HepG2 (cell line): ENCODE results near the gene EMID1. TPM values are rescaled to one million over a fixed set of nuclear protein-coding genes. Genes with fewer than 3 reads are reported as not detected.

Experiments used
- ELF3 ChIP-seq: IDR thresholded peaks from 2 replicates; pipeline ENCODE4 v1.6.1; 2016; ENCODE audit warnings: missing genetic modification reagents, missing compliant biosample characterization
- FOXO4 ChIP-seq: sonication (generic); formaldehyde crosslinking; conservative IDR thresholded peaks from 2 replicates; pipeline ENCODE4 v1.8.1; 2023; ENCODE audit warnings: missing genetic modification reagents
- HDAC2 ChIP-seq: sonication (generic); formaldehyde crosslinking; IDR thresholded peaks from 2 replicates; pipeline ENCODE4 v1.4.0; 2020; ENCODE audit warnings: missing genetic modification reagents
- PAX8 ChIP-seq: sonication (generic); formaldehyde crosslinking; IDR thresholded peaks from 2 replicates; pipeline ENCODE4 v1.8.0; 2022; ENCODE audit warnings: mild to moderate bottlenecking, missing genetic modification reagents, borderline replicate concordance
- PBX3 ChIP-seq: sonication (generic); formaldehyde crosslinking; IDR thresholded peaks from 2 replicates; pipeline ENCODE4 v1.8.1; 2023; ENCODE audit warnings: missing genetic modification reagents, inconsistent platforms, borderline replicate concordance
- TBX2 ChIP-seq: sonication (generic); formaldehyde crosslinking; IDR thresholded peaks from 2 replicates; pipeline ENCODE4 v1.5.0; 2020; ENCODE audit warnings: missing genetic modification reagents, mild to moderate bottlenecking, borderline replicate concordance
- ZBTB21 ChIP-seq: sonication (generic); formaldehyde crosslinking; IDR thresholded peaks from 2 replicates; pipeline ENCODE4 v1.4.0; 2020; ENCODE audit warnings: missing genetic modification reagents
- ZBTB49 ChIP-seq: sonication (generic); formaldehyde crosslinking; IDR thresholded peaks from 2 replicates; pipeline ENCODE4 v1.4.0; 2020; ENCODE audit warnings: missing genetic modification reagents, borderline replicate concordance
- ZMAT5 ChIP-seq: sonication (generic); formaldehyde crosslinking; IDR thresholded peaks from 2 replicates; pipeline ENCODE4 v1.5.0; 2020; ENCODE audit warnings: mild to moderate bottlenecking, low read depth, missing genetic modification reagents, borderline replicate concordance
- ZNF207 ChIP-seq: fragments of 450-650 bp; IDR thresholded peaks from 2 replicates; pipeline ENCODE4 v1.6.1; 2016; ENCODE audit warnings: antibody characterized with exemption, borderline replicate concordance
- ZNF646 ChIP-seq: sonication (generic); formaldehyde crosslinking; IDR thresholded peaks from 2 replicates; pipeline ENCODE4 v1.9.0; 2021; ENCODE audit warnings: mild to moderate bottlenecking, missing genetic modification reagents
- polyA plus RNA-seq, 8 experiments: library from polyadenylated mRNA; depleted of rRNA in 3 of 8; stranded (reverse) in 7 of 8; unstranded in 1 of 8; fragments of >200 nt; fragmentation: Illumina TruSeq in 4 of 8; extraction: Trizol in 4 of 8; gene quantifications; 2 replicates each; pipeline versions ENCODE4 v1.2.1 to v1.2.3, GENCODE V29; 2011 to 2016; ENCODE audit warnings: low read depth in 4 of 8, missing spikeins in 1 of 8, mixed read lengths in 1 of 8; ENCODE audit not compliant: insufficient read depth in 1 of 8
- total RNA-seq, 5 experiments: library from RNA; depleted of rRNA; stranded (reverse); fragments of >200 nt; fragmentation: Illumina TruSeq; extraction: Trizol; gene quantifications; 2 replicates each; pipeline ENCODE4 v1.2.3, GENCODE V29; 2016; ENCODE audit warnings: low read depth in 1 of 5
- TF ChIP-seq, protein P1 (sequence below): sonication (generic); formaldehyde crosslinking; IDR thresholded peaks from 2 replicates; pipeline ENCODE4 v1.5.0; 2020; ENCODE audit warnings: mild to moderate bottlenecking, missing genetic modification reagents, borderline replicate concordance

The EMID1 gene
- total and polyA plus RNA-seq, 2 of the 13 experiments (the other 11 are each of a cell fraction or from before 2014, with no cell fraction given), result 0.45 to 0.82 TPM

DNA sequence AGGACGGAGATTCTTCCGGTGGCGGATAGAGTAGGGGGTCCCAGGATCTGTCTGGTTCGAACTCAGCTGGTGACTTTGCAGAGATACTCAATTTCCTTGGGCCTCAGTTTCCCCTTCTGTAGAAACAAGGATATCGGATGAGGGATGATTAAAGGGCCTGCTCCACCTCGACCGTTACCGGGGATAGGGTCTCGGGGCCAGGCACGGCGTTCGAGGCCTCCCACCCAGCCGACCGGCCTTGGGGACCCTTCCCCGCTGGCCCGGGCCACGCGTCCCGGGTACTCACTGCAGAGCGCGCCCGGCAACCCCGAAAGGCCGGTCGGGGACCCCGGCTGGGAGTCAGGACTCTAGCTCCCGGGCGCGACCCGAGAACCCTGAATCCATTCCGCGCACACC, 61.8 kb downstream of the EMID1 start (continued):
- TF ChIP-seq ZBTB21 (CRISPR knock-in tag) (no peak), ZNF646 (peak; percentile 61; the same call in 1 of the 2 replicates), PAX8 (CRISPR knock-in tag) (no peak), TBX2 (CRISPR knock-in tag) (peak; percentile 7; the same call in 1 of the 2 replicates), ZBTB49 (CRISPR knock-in tag) (no peak), ZNF207 (no peak), FOXO4 (CRISPR knock-in tag) (0 out of 2 replicates have a peak, but pooled peaks have one; percentile 55), ELF3 (CRISPR knock-in tag) (no peak), PBX3 (CRISPR knock-in tag) (no peak), ZMAT5 (CRISPR knock-in tag) (no peak), HDAC2 (CRISPR knock-in tag) (no peak)
- TF ChIP-seq, protein P1, sequence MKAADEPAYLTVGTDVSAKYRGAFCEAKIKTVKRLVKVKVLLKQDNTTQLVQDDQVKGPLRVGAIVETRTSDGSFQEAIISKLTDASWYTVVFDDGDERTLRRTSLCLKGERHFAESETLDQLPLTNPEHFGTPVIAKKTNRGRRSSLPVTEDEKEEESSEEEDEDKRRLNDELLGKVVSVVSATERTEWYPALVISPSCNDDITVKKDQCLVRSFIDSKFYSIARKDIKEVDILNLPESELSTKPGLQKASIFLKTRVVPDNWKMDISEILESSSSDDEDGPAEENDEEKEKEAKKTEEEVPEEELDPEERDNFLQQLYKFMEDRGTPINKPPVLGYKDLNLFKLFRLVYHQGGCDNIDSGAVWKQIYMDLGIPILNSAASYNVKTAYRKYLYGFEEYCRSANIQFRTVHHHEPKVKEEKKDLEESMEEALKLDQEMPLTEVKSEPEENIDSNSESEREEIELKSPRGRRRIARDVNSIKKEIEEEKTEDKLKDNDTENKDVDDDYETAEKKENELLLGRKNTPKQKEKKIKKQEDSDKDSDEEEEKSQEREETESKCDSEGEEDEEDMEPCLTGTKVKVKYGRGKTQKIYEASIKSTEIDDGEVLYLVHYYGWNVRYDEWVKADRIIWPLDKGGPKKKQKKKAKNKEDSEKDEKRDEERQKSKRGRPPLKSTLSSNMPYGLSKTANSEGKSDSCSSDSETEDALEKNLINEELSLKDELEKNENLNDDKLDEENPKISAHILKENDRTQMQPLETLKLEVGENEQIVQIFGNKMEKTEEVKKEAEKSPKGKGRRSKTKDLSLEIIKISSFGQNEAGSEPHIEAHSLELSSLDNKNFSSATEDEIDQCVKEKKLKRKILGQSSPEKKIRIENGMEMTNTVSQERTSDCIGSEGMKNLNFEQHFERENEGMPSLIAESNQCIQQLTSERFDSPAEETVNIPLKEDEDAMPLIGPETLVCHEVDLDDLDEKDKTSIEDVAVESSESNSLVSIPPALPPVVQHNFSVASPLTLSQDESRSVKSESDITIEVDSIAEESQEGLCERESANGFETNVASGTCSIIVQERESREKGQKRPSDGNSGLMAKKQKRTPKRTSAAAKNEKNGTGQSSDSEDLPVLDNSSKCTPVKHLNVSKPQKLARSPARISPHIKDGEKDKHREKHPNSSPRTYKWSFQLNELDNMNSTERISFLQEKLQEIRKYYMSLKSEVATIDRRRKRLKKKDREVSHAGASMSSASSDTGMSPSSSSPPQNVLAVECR (CRISPR knock-in tag), result no peak; the same call in 1 of the 2 replicates
